ENCODE results near the gene CIAO3.

The CIAO3 gene

DNA sequence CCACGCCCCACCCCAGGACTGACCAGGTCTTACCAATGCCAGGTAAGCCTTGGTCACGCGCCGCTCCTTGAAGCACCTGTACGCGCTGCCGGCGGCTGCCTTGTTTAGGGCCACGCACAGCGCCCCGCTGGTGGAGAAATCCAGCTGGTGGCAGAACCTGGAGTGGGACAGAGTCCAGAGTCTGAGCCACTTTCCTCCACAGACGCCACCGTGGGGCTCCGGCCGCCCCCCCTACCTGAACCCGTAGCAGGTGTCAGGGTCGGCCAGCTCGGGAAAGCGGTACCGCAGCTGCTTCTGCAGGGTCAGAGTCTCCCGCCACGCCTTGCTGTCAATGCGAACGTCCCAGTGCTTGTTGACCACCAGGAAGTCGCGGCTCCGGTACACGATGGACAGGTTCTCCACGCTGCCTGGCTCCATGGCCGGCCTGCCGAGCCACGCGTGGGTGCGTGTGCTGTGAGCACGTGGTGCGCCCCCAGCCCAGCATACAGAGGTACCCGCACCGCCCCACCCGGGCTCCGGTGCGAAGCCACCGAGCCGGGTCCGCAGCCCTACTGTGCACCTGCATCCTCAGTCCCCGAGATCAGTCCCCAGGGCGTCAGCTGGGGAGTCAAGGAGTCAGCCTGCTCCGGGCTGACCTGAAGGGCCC is 46.6 kb upstream of the CIAO3 start:
- in situ Hi-C loops (cut with MboI; ENCODE audit: low sequenced_read_pairs, unreplicated experiment), result no loop called here
- DNase-seq (ENCODE audit: low spot score), result no peak
- TF ChIP-seq, protein P1, sequence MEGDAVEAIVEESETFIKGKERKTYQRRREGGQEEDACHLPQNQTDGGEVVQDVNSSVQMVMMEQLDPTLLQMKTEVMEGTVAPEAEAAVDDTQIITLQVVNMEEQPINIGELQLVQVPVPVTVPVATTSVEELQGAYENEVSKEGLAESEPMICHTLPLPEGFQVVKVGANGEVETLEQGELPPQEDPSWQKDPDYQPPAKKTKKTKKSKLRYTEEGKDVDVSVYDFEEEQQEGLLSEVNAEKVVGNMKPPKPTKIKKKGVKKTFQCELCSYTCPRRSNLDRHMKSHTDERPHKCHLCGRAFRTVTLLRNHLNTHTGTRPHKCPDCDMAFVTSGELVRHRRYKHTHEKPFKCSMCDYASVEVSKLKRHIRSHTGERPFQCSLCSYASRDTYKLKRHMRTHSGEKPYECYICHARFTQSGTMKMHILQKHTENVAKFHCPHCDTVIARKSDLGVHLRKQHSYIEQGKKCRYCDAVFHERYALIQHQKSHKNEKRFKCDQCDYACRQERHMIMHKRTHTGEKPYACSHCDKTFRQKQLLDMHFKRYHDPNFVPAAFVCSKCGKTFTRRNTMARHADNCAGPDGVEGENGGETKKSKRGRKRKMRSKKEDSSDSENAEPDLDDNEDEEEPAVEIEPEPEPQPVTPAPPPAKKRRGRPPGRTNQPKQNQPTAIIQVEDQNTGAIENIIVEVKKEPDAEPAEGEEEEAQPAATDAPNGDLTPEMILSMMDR (IDR thresholded peaks at IDR 0.05; ENCODE audit: borderline replicate concordance, control extremely low read depth, extremely low read depth, insufficient read depth, missing control alignments), result no peak

DNA sequence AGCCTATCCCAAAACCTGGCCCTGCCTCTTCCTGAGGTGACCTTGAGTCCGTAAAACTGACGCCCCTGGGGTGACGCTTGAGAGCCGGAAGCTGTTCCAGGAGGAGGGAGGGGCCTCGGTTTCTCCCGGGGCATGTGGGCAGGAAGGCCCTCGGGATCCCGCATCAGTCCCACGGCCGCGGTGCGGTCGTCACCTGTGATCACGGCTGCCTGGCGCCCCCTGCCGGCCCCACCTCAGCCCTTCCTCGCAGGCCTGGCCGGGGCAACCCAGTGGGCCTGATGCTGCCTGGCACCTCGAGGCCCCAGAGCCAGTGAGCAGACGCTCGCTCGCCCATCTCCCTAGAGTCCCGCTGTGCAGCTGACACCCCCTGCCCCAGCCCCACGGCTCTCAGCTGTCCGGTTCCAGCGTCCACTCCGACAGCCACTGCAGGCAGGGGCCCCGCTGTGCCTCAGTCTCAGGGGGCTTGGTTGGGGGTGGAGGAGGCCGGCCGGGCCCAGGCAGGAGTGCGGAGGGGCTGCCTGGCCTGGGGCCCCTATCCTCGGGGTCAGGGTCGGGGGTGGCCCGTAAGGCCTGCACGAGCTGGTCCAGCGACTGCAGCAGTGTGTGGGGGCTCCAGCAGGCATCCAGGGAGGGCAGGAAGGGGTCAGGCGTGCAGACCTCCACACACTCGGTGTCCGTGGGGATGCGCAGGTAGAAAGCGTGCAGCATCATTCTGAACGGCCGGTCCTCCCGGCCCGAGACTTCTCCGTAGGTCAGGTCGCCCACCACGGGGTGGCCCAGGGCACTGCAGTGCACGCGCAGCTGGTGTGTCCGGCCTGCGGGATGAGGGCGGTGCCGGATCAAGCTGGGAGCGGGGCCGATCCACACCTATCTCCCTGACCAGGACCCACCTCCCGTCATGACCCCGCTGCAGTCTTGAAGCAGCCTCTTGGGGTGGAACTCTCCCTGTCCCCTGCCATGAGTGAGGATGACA is 45.1 kb upstream of the CIAO3 start:
- peak; percentile 84 for DNase-seq (ENCODE audit: low spot score)
- in situ Hi-C loops (cut with MboI; ENCODE audit: low sequenced_read_pairs, unreplicated experiment), result no loop called here
- TF ChIP-seq, protein P1 (IDR thresholded peaks at IDR 0.05; ENCODE audit: borderline replicate concordance, control extremely low read depth, extremely low read depth, insufficient read depth, missing control alignments), result peak; percentile 90

DNA sequence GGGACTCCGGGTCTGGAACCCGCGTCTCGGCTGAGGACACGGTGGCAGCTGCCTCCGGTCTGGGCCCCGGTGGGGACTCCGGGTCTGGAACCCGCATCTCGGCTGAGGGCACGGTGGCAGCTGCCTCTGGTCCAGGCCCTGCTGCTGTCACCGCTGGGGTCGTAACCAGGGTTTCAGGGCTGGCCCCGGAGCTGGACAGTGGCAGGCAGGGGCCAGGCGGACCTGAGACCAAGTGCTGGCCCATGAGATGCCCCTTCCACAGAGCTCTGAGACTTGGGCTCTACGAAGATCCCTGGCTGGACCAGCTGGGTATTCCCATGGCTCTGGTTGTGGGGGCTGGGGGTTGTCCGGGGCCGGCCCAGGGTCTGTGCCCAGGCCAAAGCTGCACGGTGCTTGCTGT is 43.6 kb upstream of the CIAO3 start:
- TF ChIP-seq, protein P1 (IDR thresholded peaks at IDR 0.05; ENCODE audit: borderline replicate concordance, control extremely low read depth, extremely low read depth, insufficient read depth, missing control alignments), result no peak
- in situ Hi-C loops (cut with MboI; ENCODE audit: low sequenced_read_pairs, unreplicated experiment), result loop anchor here (5.0 kb wide), 1 partner anchor 72 kb away; no protein-coding TSS in a partner anchor
- no peak for DNase-seq (ENCODE audit: low spot score)

DNA sequence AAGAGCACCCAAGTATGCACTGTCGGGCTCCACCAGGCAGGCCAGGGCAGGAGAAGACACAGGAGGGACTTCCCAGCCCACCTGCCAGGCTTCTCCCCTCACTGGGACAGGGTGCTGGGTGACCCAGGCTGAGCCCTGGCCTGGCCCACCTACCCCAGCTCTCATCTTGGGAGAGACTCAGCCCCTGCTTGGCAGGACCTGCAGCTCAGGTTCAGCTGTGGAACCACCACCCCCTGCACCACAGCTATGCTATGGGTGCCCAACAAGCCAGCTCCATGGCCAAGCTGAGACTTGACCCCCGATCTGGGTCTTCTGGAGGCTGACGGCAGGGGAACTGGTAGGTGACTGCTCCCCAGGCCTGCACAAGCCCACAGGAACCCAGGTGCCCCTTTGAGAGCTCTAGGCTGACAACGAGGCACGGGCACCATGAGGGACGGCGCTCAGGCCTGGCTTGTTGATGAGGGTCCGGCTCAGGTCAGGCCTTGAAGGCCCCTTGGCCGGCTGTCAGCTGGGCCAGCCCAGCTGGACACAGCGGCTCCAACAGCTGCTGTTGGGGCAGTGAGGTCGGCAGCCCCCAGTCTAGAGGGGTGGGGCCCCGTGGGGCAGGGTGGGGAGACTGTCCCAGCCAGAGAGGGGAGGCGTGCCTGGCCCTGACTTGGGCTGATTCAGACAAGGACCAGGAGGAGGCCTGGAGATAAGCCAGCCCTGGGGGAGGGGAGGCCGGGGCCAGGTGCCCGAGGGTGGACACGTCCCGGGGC is 42.8 kb upstream of the CIAO3 start:
- DNase-seq (ENCODE audit: low spot score), result no peak
- TF ChIP-seq, protein P1 (IDR thresholded peaks at IDR 0.05; ENCODE audit: borderline replicate concordance, control extremely low read depth, extremely low read depth, insufficient read depth, missing control alignments), result no peak
- in situ Hi-C loops (cut with MboI; ENCODE audit: low sequenced_read_pairs, unreplicated experiment), result loop anchor here (5.0 kb wide), 1 partner anchor 71 kb away; no protein-coding TSS in a partner anchor

- TF ChIP-seq, protein P1 (IDR thresholded peaks at IDR 0.05; ENCODE audit: borderline replicate concordance, control extremely low read depth, extremely low read depth, insufficient read depth, missing control alignments), result no peak
- DNase-seq (ENCODE audit: low spot score), result no peak
- in situ Hi-C loops (cut with MboI; ENCODE audit: low sequenced_read_pairs, unreplicated experiment), result loop anchor here (5.0 kb wide), 1 partner anchor 71 kb away; no protein-coding TSS in a partner anchor
These were observed 42.1 kb upstream of the CIAO3 start for GRCh38 chr16:782766-783403.
